Stimulated activated CD8-positive, alpha-beta memory T cell treated with anti-CD3 and anti-CD28 coated beads, Interleukin-2, amount 100 ng/mL, for 1 hour (primary cell): ENCODE measurements around the gene EXT2.

Source experiments
- DNase-seq, 2 donors: peaks; one replicate each; pipeline ENCODE4 v3.0.0-alpha.2; 2020; ENCODE audit warnings: low read depth in 2 of 2

EXT2 gene

GRCh38 chr11:44133335-44133946 lies 38.0 kb downstream of the EXT2 start:
- no peak for DNase-seq

- no peak for DNase-seq
Observed at GRCh38 chr11:44134625-44135024, 39.1 kb downstream of the EXT2 start.

GRCh38 chr11:44136176-44136945 lies 40.9 kb downstream of the EXT2 start:
- DNase-seq: no peak

- no peak for DNase-seq
Observed at GRCh38 chr11:44137057-44137456, 41.6 kb downstream of the EXT2 start.

- DNase-seq: no peak
Observed at GRCh38 chr11:44138286-44138685, 42.8 kb downstream of the EXT2 start.

- DNase-seq: no peak
Observed at GRCh38 chr11:44138980-44139379, 43.5 kb downstream of the EXT2 start.

GRCh38 chr11:44139565-44140330 lies 44.3 kb downstream of the EXT2 start:
- DNase-seq: no peak

- DNase-seq: no peak
Observed at GRCh38 chr11:44140372-44140771, 44.9 kb downstream of the EXT2 start.

- no peak for DNase-seq
Observed at GRCh38 chr11:44140805-44141204, 45.3 kb downstream of the EXT2 start.

GRCh38 chr11:44143987-44144909 lies 48.8 kb downstream of the EXT2 start:
- no peak for DNase-seq

- DNase-seq: no peak
Observed at GRCh38 chr11:44145011-44145775, 49.7 kb downstream of the EXT2 start.

GRCh38 chr11:44146931-44147330 lies 51.5 kb downstream of the EXT2 start:
- no peak for DNase-seq

GRCh38 chr11:44147751-44148150 lies 52.3 kb downstream of the EXT2 start:
- no peak for DNase-seq

- no peak for DNase-seq
Observed at GRCh38 chr11:44149651-44150050, 54.2 kb downstream of the EXT2 start.

- no peak for DNase-seq
Observed at GRCh38 chr11:44150401-44150800, 54.9 kb downstream of the EXT2 start.

GRCh38 chr11:44157019-44157418 lies 61.5 kb downstream of the EXT2 start:
- no peak for DNase-seq

GRCh38 chr11:44158384-44158783 lies 62.9 kb downstream of the EXT2 start:
- DNase-seq: no peak

- no peak for DNase-seq
Observed at GRCh38 chr11:44159848-44160721, 64.6 kb downstream of the EXT2 start.

- DNase-seq: no peak
Observed at GRCh38 chr11:44162004-44162403, 66.5 kb downstream of the EXT2 start.

- no peak for DNase-seq
Observed at GRCh38 chr11:44162662-44163061, 67.2 kb downstream of the EXT2 start.
